Measurements from ENCODE around the gene GPSM1.

GPSM1 gene

GRCh38 chr9:136363949-136364748 lies 36.8 kb downstream of the GPSM1 start:
- peak; percentile 47 for DNase-seq

- DNase-seq = peak; percentile 49
These were observed 37.8 kb downstream of the GPSM1 start for GRCh38 chr9:136364942-136365774.

DNA sequence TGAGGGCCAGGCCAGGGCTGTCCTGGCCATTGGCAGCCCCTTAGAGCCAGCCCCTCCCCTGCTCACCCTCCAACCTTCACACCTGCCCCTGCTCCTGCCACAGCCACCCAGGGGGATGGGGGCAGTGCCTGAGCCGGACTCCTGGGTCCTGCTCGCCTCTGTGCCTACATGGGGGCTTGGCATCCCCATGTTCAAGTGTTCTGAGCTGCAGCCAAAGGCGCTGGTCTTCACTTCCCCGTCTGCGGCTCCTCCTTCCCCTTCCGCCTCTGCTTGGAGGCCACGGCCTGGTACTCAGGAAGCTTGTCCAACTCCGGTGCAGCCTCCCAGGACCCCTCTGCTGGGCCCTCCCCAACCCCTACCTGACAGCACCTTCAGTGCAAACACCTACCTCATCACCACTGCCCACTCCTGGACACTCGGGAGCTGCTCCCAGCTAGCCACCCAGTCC lies 38.5 kb downstream of the GPSM1 start:
- no peak for DNase-seq

- DNase-seq = no peak
These were observed 39.5 kb downstream of the GPSM1 start for GRCh38 chr9:136366826-136367225.

GRCh38 chr9:136367296-136368145 lies 40.2 kb downstream of the GPSM1 start:
- DNase-seq = no peak

GRCh38 chr9:136368190-136368589 lies 40.9 kb downstream of the GPSM1 start:
- no peak for DNase-seq

- no peak for DNase-seq
These were observed 42.7 kb downstream of the GPSM1 start for GRCh38 chr9:136370037-136370436.

DNA sequence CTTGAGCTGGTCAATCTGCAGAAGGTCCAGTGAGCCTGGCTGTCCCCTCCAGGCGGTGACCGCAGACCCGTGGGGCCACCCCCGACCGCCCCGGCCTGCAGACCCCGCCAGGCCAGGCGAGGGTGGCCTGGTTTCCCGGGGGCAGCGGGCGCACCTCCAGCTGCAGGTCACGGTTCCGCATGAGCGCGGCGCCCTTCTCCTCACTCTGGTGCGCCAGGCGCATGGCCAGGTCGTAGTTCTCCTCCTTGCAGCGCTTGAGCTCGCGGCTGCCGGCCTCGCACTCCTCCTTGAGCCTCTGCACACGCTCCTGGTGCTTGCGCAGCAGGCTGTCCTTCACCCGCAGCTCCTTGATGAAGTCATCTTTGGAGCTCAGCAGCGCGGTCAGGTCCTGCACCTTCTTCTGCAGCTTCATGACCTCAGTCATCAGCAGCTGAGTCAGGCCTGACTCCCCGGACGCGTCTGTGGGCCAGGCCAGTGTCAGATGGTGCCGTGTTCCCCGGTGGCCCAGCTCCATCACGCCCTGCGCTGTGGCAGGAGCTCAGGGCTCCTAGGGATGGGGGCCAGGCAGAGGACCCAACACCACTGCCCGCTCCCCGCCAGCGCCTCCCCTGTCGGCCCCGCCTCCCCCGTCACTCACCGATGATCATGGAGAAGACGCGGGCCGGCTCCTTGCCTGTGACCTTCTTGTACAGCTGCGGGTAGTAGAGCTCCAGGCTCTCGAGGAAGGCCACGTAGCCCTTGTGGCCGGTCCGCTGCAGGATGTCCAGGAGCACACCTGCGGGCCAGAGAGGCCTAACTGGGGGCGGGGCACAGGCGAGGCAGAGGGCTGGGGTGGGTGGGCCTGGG lies 43.6 kb downstream of the GPSM1 start:
- no peak for DNase-seq

DNA sequence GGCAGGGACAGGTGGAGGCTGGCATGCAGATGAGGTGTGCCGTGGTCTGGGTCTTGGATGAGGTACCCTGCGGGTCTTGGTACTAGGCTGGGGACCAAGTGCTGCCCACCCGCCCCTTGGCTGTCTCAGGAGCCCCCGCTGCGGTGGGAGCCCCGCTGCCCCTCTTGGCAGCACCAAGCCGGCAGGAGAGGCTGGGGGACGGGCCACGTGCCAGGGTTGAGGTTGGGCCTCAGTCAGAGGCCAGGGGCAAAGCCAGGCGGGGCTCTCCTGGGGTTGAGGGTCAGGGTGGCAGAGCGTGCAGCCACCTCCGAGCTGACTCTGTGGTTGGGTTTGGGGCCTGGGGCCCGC lies 44.2 kb downstream of the GPSM1 start:
- no peak for DNase-seq

DNA sequence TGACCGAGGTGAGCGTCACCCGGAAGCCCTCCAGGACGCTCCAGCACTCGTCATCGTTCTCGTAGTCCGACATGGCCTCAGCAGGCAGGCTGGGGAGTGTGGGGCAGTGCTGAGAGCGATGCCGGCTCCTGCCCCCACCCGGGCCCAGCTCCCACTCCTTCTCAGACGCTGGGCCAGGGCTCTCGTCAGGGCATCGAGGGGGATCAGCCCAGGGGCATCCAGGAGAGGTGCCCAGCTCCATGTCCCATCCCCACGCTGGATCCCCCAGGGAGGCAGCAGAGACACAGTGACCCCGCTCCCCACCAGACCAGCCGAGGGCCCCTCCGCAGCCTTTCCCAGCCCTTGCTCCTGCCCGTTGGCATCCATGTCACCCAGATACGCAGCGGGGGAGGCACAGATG lies 44.7 kb downstream of the GPSM1 start:
- no peak for DNase-seq

- DNase-seq = peak; percentile 75
These were observed 45.4 kb downstream of the GPSM1 start for GRCh38 chr9:136372561-136373299.

DNA sequence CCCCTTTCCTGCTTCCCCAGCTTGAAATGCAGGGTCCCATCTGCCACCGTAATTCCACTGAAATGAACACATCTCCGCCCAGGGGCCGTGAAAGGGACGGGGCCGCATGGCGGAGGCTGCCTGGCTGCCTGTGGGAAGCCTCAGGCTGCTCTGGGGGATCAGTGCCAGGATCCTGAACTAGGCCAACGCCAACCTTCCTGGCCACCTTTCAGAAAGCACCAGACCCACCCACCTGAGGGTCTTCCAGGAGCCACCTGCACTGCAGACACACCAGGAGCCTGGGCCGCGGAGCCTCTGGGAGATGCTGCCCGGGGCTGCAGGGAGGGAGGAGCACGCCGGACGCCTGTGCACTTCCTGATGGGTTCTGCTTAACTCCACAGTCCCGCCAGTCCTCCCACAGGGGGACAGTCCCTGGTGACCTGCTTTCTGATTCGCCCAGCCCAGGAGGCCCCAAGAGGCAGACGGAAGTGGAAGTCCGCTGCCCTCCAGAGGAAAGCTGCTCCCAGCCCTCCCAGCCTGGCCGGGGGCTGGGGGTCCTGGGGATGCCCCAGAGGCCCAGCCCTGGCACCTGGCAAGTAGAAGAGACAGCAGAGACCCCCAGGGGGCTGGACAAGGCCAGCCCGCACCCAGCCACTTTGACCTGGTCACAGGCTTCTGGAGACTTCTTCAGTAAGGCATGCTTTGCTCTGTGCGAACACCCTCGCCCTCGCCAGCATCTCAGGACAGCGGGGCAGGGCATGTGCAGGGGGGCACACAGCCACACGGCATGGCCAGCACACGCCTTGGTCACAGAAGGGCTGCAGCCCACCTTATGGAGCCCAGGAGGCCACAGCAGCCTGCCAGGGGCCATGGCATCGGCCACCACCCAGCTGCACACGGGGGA lies 46.2 kb downstream of the GPSM1 start, which contains the start of gene CARD9:
CARD9 (minus strand) TSS at position 370 of the 883 bp plus-strand sequence. CDS start 1,591 bp downstream, outside the sequence.
- no peak for DNase-seq

DNA sequence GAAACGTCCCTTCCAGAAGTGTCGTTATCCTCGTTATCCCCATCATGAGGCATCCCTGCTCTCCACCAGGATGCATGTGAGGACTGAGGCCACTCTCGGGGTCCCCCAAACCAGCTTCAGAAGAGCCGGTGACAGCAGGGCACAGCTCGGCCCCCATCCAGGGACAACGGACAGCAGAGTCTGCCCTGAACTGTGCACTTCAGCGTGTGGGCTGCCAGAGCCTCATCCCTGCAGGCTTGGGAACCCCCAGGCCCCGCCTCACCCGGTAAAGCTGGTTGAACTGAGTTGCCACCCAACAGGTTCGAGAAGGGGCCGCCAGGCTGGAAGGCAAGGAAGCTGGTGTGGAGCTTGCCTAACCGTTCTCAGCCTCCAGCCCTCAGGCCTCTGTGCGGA lies 46.8 kb downstream of the GPSM1 start:
- no peak for DNase-seq

DNA sequence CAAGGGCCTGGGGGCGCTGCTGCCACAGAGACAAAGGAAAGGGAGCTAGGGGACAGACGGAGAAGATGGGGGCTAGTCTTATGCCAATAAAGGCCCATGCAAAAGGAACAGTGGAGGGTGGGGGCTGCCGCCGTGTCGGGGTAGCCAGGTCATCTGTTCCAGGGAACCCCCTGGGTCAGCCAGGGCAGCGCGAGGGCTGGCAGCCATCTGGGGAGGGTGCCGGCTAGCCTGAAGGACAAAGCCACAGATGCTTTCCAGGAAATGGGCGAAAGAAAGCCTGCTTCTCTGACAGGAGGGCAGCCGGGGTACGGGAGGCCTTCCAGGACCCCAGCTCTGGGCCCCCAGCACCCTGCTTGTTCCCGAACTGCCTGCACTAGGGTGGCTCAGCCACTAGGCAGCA lies 47.8 kb downstream of the GPSM1 start:
- no peak for DNase-seq

DNA sequence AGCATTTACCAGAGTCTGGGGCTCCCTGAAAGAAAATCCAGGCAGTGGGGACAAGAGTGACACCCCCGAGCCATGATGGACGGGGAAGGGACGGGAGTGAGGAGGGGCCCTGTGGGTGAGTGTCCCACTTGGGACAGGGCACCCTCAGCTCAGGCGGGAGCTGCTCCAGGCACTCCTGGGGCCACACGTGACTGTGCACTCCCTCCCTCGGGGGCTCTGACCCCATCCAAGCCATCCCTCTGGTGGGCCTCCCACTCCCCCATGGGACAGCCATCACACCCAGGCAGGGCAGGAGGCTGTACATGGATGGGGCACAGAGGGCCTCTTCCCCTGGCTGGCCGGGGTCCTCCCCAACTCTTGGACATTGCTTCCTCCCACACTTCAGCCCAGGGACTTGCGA lies 49.1 kb downstream of the GPSM1 start:
- no peak for DNase-seq

DNA sequence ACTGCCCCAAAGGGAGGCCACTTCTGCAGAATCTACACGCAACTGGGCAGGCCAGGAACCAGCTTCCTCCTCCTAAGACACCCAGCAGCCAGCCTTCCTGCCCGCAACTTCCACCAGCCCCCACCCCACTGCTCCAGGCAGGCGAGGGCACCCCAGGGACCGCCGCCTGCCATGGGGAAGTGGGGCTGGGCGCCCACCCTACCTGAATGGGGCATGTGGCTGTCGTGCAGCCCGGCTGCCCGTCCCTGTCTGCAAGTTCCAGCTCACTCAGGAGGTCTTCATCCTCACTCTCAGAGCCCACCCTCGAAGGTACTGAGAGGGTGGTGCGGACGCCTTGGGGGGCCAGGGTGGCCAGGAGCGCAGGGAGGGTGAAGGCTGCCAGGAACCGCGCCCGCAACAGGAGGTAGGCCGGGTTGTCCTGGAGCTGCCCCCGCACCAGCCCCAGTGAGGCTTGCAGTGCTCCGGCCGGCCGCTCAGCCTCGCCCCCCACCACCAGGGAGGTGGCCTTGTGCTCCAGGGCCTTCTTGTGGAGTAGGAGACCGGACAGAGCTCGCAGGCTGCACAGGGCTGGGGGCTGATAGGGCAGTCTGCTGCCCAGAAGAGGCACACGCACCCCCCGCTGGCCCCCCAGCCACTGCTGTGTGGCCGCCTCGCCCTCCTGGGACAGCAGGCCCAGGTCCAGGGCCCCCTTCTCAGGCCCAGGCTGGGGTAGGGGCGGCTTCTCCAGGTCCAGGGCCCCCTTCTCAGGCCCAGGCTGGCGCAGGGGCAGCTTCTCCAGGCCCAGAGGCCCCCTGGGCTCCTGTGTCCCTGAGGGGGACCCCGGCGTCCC lies 50.2 kb downstream of the GPSM1 start:
- no peak for DNase-seq

DNA sequence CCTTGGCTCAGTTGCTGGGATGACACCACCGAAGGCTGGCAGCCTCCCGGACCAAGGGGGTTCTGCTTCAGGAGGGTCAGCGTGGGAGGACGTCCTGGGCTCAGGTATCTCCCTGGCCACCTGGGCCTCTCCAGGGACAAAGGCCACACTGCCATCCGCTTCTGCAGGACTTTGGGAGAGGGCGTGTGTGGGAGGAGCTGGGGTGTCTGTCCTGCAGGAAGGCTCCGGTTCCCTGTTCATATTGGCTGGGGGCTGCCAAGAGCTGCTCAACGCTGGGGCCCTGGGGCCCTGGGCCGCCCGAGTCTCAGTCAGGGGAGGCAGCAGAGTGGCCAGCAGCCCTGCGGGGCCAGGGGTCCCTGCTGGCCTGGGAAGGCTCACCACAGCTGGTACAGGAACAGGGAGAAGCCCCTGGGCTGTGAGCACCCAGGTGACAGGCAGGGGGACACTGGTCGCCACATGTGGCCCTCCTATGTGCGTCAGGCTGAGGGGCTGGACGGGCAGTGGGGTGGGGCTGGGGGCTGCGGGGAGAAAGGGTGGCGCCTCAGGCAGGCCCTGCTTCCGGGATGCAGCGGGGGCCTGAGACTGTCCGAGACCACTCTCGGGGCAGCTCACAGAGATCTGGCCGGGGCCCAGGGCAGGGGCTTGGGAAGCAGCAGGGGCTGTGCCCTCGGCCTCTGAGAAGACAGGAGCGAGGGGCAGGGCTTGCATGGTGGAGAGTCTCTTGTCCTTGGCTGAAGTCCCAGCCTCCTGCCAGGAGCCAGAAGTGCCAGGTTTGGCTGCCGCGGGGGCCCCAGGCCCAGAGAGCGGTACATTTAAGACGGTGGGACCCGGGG lies 51.0 kb downstream of the GPSM1 start:
- DNase-seq = no peak

GRCh38 chr9:136379003-136379287 lies 51.6 kb downstream of the GPSM1 start:
- DNase-seq = no peak

- no peak for DNase-seq
These were observed 52.1 kb downstream of the GPSM1 start for GRCh38 chr9:136379401-136379800.
